Loucy (cell line): ENCODE data around the gene PHRF1.

ENCODE experiments used
- H2AFZ ChIP-seq: fragments of 200-600 bp; sonication (generic); 2 replicates; pipeline ENCODE4 v1.6.0; 2016; ENCODE audit warnings: antibody characterized with exemption, mild to moderate bottlenecking, low read length, moderate library complexity
- H3F3A ChIP-seq: fragments of 200-600 bp; 2 replicates; pipeline ENCODE4 v1.6.0; 2016; ENCODE audit warnings: antibody characterized with exemption, low read depth, mild to moderate bottlenecking
- H3K27me3 ChIP-seq: fragments of 200-600 bp; sonication (generic); 2 replicates; pipeline ENCODE4 v1.6.1; 2014; ENCODE audit warnings: low read length, mild to moderate bottlenecking; ENCODE audit not compliant: insufficient read depth, poor library complexity, severe bottlenecking
- H3K36me3 ChIP-seq: fragments of 200-600 bp; sonication (generic); 2 replicates; pipeline ENCODE4 v1.6.1; 2016; ENCODE audit warnings: low read length; ENCODE audit not compliant: insufficient read depth
- H3K4me1 ChIP-seq: fragments of 200-600 bp; sonication (generic); 2 replicates; pipeline ENCODE4 v1.5.1; 2014; ENCODE audit warnings: low read length, mild to moderate bottlenecking; ENCODE audit not compliant: insufficient read depth, poor library complexity, severe bottlenecking
- H3K4me2 ChIP-seq: fragments of 200-600 bp; sonication (generic); 2 replicates; pipeline ENCODE4 v1.6.0; 2014; ENCODE audit warnings: antibody characterized with exemption, low read length, low read depth, mild to moderate bottlenecking; ENCODE audit not compliant: poor library complexity, severe bottlenecking
- H3K4me3 ChIP-seq: fragments of 200-600 bp; sonication (generic); 2 replicates; pipeline ENCODE4 v1.5.1; 2014; ENCODE audit warnings: low read length, mild to moderate bottlenecking, mixed read lengths; ENCODE audit not compliant: poor library complexity, severe bottlenecking
- H3K79me2 ChIP-seq: fragments of 200-600 bp; sonication (generic); 2 replicates; pipeline ENCODE4 v1.6.1; 2014; ENCODE audit warnings: low read length; ENCODE audit not compliant: insufficient read depth
- H3K9ac ChIP-seq: fragments of 200-600 bp; sonication (generic); 2 replicates; pipeline ENCODE4 v1.6.0; 2014; ENCODE audit warnings: mild to moderate bottlenecking, low read depth, low read length, moderate library complexity; ENCODE audit not compliant: poor library complexity, severe bottlenecking
- H3K9me2 ChIP-seq: fragments of 200-600 bp; sonication (generic); replicated peaks from 2 replicates; pipeline ENCODE4 v1.6.1; 2016; ENCODE audit warnings: low read depth, low read length, mixed read lengths
- H3K9me3 ChIP-seq: fragments of 200-600 bp; sonication (generic); 2 replicates; pipeline ENCODE4 v1.6.1; 2014; ENCODE audit warnings: mild to moderate bottlenecking, antibody characterized with exemption, low read length, low read depth; ENCODE audit not compliant: insufficient read depth
- H4K20me1 ChIP-seq: fragments of 200-600 bp; sonication (generic); 2 replicates; pipeline ENCODE4 v1.6.0; 2014; ENCODE audit warnings: antibody characterized with exemption, low read length, mild to moderate bottlenecking; ENCODE audit not compliant: insufficient read depth, poor library complexity, severe bottlenecking
- EZH2phosphoT487 ChIP-seq: fragments of 200-600 bp; IDR thresholded peaks from 2 replicates; pipeline ENCODE4 v1.6.1; 2018; ENCODE audit warnings: antibody characterized with exemption, mild to moderate bottlenecking, moderate library complexity, borderline replicate concordance
- TF ChIP-seq, protein P1 (sequence below): fragments of 200-600 bp; sonication (generic); conservative IDR thresholded peaks from 2 replicates; pipeline ENCODE4 v1.5.1; 2014; ENCODE audit warnings: mild to moderate bottlenecking, antibody characterized with exemption, low read length

The PHRF1 gene

DNA sequence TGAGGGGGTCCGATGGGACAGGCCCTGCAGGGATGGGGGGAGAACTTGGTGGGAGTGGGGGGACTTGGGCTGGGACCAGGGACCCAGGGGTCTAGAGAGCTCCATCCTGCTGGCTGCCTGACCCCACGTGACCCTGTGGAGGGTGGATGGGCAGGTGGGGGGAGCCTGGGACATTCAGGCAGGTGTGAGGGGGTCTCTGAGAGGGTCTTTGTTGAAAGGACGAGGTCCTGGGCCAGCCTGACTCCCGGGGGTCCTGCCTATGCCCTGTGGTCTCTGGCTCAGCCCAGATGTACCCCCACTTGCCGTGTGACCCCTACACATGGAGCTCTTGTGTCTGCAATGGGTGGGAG is 31.5 kb upstream of the PHRF1 start:
- Histone ChIP-seq H3K36me3 (no peaks in the 10 kb centered on the region), H2AFZ (no peak overlapping the region), H3F3A (no peaks in the 10 kb centered on the region), H3K4me1 (no peaks in the 10 kb centered on the region), H3K79me2 (no peaks in the 10 kb centered on the region), H3K9me3 (no peaks in the 10 kb centered on the region), H3K4me2 (no peak overlapping the region), H4K20me1 (no peaks in the 10 kb centered on the region), H3K9ac (no peak overlapping the region), H3K9me2 (no peaks in the 10 kb centered on the region), H3K4me3 (no peak overlapping the region), H3K27me3 (no peaks in the 10 kb centered on the region)
- TF ChIP-seq EZH2phosphoT487, result no peak
- TF ChIP-seq, protein P1, sequence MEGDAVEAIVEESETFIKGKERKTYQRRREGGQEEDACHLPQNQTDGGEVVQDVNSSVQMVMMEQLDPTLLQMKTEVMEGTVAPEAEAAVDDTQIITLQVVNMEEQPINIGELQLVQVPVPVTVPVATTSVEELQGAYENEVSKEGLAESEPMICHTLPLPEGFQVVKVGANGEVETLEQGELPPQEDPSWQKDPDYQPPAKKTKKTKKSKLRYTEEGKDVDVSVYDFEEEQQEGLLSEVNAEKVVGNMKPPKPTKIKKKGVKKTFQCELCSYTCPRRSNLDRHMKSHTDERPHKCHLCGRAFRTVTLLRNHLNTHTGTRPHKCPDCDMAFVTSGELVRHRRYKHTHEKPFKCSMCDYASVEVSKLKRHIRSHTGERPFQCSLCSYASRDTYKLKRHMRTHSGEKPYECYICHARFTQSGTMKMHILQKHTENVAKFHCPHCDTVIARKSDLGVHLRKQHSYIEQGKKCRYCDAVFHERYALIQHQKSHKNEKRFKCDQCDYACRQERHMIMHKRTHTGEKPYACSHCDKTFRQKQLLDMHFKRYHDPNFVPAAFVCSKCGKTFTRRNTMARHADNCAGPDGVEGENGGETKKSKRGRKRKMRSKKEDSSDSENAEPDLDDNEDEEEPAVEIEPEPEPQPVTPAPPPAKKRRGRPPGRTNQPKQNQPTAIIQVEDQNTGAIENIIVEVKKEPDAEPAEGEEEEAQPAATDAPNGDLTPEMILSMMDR, result no peak

DNA sequence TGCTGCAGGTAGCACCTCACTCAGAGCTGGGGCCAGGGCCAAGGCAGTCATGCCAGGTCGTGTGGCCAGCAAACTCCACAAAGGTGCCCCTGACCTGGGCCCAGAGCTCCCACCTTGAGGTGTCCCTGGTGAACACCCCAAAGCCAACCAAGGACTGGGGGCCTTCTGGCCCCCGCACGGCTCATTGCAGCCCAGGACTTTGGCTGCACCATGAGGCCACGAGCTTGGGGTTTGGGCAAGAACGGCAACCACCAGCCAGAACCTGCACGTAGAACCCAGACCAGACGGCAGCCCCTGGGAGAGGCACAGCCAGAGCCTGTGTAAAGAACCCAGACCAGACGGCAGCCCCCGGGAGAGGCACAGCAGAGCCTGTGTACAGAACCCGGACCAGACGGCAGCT is 31.1 kb upstream of the PHRF1 start:
- H3K36me3 ChIP-seq, result no peaks in the 10 kb centered on the region
- H4K20me1 ChIP-seq, result no peaks in the 10 kb centered on the region
- TF ChIP-seq, protein P1, result no peak
- no peak for TF ChIP-seq EZH2phosphoT487
- no peak overlapping the region for H2AFZ ChIP-seq
- no peak overlapping the region for H3K9ac ChIP-seq
- no peak overlapping the region for H3K4me3 ChIP-seq
- H3K79me2 ChIP-seq, result no peaks in the 10 kb centered on the region
- no peaks in the 10 kb centered on the region for H3K9me3 ChIP-seq
- H3K27me3 ChIP-seq, result no peaks in the 10 kb centered on the region
- H3K4me2 ChIP-seq, result no peak overlapping the region
- H3K4me1 ChIP-seq, result no peaks in the 10 kb centered on the region
- no peaks in the 10 kb centered on the region for H3F3A ChIP-seq
- H3K9me2 ChIP-seq, result no peaks in the 10 kb centered on the region

DNA sequence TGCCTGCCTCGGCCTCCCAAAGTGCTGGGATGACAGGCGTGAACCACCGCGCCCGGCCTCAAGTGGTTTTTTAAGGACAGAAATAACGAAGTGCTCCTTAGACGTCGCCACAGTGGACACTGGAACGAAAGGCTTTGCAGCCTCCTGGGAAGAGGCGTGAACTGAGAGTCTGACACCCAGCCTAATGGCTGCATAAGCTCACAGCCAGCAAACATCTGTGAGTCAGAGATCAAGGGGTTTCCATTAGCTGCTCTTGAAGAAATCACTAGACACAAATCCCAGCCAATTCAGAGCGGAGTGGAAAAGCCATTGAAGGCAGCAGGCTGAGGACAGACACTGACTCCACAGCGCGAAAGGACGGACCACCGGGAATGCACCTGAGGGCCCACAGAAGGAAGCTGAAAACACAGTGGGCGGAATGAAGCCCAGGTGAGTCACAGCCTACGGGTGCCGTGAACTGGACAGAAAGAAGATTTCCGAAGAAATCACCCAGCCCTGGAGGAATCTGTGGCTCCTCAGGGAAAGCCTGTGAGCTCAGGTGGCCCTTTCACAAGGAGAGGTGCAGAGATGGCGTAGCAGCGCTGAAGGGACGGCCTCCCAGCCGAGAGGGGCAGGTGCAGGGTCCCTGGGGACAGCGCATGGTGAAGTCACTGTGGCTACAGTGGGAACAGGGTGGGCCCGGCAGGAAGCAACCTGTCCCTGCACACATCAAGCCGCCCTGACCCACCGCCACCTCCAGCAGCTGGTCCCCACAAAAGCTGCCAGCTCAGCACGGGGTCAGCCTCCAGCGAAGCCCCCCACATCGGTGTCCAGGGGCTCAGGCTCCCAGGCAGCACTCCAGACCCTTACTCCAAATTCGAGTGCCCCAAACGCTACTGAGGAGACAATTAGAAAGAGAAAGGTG is 27.3 kb upstream of the PHRF1 start:
- Histone ChIP-seq H3K9me3 (no peaks in the 10 kb centered on the region), H3F3A (no peaks in the 10 kb centered on the region), H3K4me1 (no peaks in the 10 kb centered on the region), H3K4me3 (no peak overlapping the region), H3K9ac (no peak overlapping the region), H3K27me3 (no peaks in the 10 kb centered on the region), H3K79me2 (no peaks in the 10 kb centered on the region), H3K36me3 (no peaks in the 10 kb centered on the region), H4K20me1 (no peaks in the 10 kb centered on the region), H3K4me2 (no peak overlapping the region), H3K9me2 (no peaks in the 10 kb centered on the region), H2AFZ (no peak overlapping the region)
- TF ChIP-seq, protein P1, result no peak
- no peak for TF ChIP-seq EZH2phosphoT487
